Measurements from ENCODE around the gene GPR84. TPM values are rescaled to one million over a fixed set of nuclear protein-coding genes. Genes with fewer than 3 reads are reported as not detected.

GPR84 gene
- total RNA-seq, 2 donors from 2014 or later, result 0.95 to 2.3 TPM

- Histone ChIP-seq H3K27ac (no peak overlapping the region), H3K36me3 (no peaks in the 10 kb centered on the region), H3K4me1 (ENCODE audit: control insufficient read depth in 1 of 2, low read depth in 2 of 2) (peaks cover 0 to 8% of the 10 kb centered on the region in 2 donors), H3K27me3 (replicated peaks; ENCODE audit: insufficient read depth) (no peaks in the 10 kb centered on the region), H3K9me3 (no peaks in the 10 kb centered on the region), H3K4me3 (no peak overlapping the region)
- TF ChIP-seq CTCF (IDR thresholded peaks at IDR 0.05), result peak; percentile 66
- DNase-seq (ENCODE audit: low spot score) (no peak), ATAC-seq (ENCODE audit: insufficient number of reproducible peaks, low FRiP score, low read depth) (no peak)
Measured at GRCh38 chr12:54360717-54361456, 3.4 kb downstream of the GPR84 start.

GRCh38 chr12:54359762-54360351, 4.4 kb downstream of the GPR84 start:
- Histone ChIP-seq H3K4me1 (ENCODE audit: control insufficient read depth in 1 of 2, low read depth in 2 of 2) (peaks cover 0 to 8% of the 10 kb centered on the region in 2 donors), H3K27me3 (replicated peaks; ENCODE audit: insufficient read depth) (no peaks in the 10 kb centered on the region), H3K36me3 (no peaks in the 10 kb centered on the region), H3K27ac (peak overlapping the region; percentile 67 to 85), H3K9me3 (no peaks in the 10 kb centered on the region), H3K4me3 (peak overlapping the region; percentile 92)
- no peak for TF ChIP-seq CTCF (IDR thresholded peaks at IDR 0.05)
- DNase-seq (ENCODE audit: low spot score) (no peak), ATAC-seq (ENCODE audit: insufficient number of reproducible peaks, low FRiP score, low read depth) (no peak)

GRCh38 chr12:54358945-54359761, 5.1 kb downstream of the GPR84 start:
- H3K4me3 ChIP-seq, result peak overlapping the region; percentile 92
- TF ChIP-seq CTCF (IDR thresholded peaks at IDR 0.05), result no peak
- H3K4me1 ChIP-seq (ENCODE audit: control insufficient read depth in 1 of 2, low read depth in 2 of 2), result peaks cover 0 to 8% of the 10 kb centered on the region in 2 donors
- DNase-seq (ENCODE audit: low spot score) (peak; percentile 94), ATAC-seq (ENCODE audit: insufficient number of reproducible peaks, low FRiP score, low read depth) (peak; percentile 98)
- no peaks in the 10 kb centered on the region for H3K36me3 ChIP-seq
- H3K27me3 ChIP-seq (replicated peaks; ENCODE audit: insufficient read depth), result no peaks in the 10 kb centered on the region
- peak overlapping the region; percentile 85 to 90 for H3K27ac ChIP-seq
- no peaks in the 10 kb centered on the region for H3K9me3 ChIP-seq

- no peak for TF ChIP-seq CTCF (IDR thresholded peaks at IDR 0.05)
- H3K4me1 ChIP-seq (ENCODE audit: control insufficient read depth in 1 of 2, low read depth in 2 of 2), result peaks cover 0 to 11% of the 10 kb centered on the region in 2 donors
Measured at GRCh38 chr12:54358191-54358944, 5.9 kb downstream of the GPR84 start.

More at GRCh38 chr12:54358191-54358944, 5.9 kb downstream of the GPR84 start:
- ATAC-seq (ENCODE audit: insufficient number of reproducible peaks, low FRiP score, low read depth) (no peak), DNase-seq (ENCODE audit: low spot score) (no peak)
- Histone ChIP-seq H3K4me3 (peak overlapping the region; percentile 92), H3K36me3 (no peaks in the 10 kb centered on the region), H3K9me3 (no peaks in the 10 kb centered on the region), H3K27me3 (replicated peaks; ENCODE audit: insufficient read depth) (no peaks in the 10 kb centered on the region), H3K27ac (peak overlapping the region; percentile 85 to 90)
